GM19455 (cell line): ENCODE results near the gene SLC25A1.

ENCODE experiments used
- ATAC-seq: cut with Tn5 transposase; IDR thresholded peaks from one replicate; pipeline ENCODE4 v1.9.1; 2021; ENCODE audit not compliant: unreplicated experiment

SLC25A1 gene

DNA sequence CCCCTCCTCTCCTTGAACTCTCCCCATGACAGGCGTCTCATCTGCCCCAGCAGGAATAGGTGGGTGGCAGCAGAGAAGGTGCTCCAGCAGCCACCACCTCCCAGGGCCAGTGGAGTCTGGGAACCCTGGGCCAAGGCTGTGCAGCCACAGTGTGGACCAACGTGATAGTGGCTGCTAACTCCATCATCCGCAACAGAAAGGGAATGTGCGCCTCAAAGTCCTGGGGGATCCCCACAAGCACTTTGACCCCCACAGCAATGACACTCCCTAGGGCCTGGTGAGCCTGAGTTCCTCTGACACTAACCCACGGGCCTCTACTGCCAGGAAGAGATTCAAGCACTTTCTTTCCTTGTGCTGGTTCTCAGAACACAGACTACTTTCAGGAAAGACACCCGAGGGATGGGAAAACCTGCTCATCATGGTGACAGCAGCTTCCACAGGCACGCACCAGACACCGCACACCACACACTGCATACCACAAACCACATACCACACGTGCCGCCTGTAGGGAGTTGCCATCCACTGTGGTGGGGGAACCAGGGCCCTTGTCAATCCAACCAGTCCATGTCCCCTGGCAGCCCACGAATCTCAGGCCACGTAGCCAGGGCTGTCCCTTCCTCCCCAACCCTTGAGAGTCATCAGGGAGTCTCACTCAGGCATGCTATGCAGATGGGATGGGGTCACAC is 3.4 kb upstream of the SLC25A1 start:
- ATAC-seq, result no peak

DNA sequence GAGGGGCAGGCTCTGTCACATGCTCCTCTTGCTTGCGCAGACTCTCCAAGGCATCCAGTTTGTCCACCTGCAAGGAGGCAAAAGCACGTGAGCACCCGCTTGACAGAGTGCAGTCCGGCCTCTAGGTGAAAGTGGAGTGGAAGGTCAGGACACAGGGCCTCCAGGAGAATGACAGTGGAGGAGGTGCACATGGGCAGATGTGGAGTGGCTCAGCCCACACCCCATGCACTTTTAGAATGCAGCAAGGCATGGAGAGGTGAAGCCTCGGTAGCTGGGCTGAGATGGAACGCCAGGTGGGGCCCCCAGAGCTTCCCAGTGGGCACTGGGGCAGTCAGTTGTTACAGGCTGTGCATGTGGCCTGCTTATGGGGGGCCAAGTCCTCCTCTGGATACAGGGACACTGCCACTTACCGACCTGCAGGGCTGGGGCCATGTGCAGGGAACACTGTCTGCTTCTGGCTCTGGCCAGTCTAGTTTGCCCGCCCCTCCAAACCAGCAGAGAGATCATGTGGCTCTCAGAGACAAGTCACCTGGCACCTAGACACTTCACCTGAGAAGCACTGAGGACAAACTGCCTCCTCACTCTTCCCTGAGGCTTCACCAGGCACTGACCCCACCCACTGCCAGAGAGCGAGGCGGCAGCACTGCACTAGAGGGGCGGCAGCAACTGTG is 2.3 kb upstream of the SLC25A1 start:
- ATAC-seq, result no peak

DNA sequence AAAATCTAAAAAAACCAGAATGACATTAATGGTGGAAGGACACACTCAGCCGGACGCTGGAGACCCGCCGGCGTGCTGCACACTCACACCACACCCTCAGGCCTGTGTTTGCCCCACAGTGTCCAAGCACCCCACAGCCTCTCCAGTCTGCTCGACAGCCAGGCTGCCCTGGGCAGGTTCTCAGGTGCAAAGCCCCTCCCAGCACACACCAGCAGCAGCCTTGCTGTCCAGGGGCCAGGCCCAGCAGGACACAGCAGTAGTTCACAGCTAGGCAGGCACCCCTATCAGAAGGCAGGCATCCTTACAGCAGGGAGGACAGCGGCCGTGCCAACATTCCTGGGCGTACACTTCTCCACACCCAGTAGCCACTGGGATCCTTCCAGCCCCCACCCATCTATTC is 1.7 kb upstream of the SLC25A1 start:
- ATAC-seq, result no peak

DNA sequence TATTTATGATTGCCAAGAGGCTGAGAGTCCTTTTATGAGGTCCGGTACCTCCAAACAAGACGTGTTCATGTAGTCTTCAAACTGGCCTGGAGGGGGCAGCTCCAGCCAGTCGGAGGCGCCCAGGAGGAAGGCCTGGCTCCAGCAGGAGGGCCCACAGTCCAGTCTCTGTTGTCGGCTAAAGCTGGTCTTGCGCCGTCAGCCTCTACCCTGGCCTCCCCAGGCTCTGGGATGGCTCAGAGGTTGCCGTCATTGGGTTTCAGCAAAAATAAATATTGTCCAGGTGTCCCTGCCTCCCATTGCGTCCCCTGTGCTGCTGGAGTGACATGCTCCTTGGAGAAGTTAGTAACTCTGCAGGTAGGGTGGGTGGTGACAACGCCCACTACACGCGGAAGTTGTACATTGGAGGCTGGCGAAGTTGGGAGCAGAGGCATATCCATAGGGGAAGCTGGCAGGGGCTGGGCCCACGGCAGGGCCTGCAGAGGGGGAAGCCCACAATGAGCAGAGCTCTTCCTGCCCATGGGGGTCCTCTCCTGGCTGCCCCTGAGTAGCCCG is 1.0 kb upstream of the SLC25A1 start:
- peak; percentile 32 for ATAC-seq

DNA sequence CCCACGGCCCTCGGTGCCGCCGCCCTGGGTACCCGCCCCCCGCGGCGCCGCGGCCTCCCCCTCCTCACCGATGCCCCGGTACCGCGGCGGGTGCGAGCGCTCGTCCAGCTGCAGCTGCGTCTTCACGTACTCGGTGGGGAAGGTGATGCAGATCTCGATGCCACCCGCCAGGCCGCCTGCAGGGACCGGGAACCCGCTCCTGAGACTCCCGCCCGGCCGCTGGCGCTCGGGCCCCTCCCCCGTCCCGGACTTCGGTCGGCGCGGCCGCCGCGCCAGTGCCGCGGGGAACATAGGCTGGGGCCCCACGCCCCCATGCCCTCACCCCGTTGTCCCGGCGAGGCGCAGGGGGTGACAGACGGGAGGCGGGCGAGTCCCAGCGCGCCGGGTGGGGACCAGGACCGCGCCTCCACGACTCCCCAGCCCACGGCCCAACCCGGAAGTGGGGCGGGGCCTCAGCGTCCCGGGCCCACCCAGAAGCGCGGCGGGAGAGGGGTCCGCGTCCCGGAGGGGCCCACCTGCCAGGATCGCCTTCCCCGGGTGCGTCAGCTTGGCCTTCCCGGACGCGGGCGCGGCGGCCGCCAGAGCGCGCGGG is 375 bp downstream of the SLC25A1 start:
- peak; percentile 40 for ATAC-seq

DNA sequence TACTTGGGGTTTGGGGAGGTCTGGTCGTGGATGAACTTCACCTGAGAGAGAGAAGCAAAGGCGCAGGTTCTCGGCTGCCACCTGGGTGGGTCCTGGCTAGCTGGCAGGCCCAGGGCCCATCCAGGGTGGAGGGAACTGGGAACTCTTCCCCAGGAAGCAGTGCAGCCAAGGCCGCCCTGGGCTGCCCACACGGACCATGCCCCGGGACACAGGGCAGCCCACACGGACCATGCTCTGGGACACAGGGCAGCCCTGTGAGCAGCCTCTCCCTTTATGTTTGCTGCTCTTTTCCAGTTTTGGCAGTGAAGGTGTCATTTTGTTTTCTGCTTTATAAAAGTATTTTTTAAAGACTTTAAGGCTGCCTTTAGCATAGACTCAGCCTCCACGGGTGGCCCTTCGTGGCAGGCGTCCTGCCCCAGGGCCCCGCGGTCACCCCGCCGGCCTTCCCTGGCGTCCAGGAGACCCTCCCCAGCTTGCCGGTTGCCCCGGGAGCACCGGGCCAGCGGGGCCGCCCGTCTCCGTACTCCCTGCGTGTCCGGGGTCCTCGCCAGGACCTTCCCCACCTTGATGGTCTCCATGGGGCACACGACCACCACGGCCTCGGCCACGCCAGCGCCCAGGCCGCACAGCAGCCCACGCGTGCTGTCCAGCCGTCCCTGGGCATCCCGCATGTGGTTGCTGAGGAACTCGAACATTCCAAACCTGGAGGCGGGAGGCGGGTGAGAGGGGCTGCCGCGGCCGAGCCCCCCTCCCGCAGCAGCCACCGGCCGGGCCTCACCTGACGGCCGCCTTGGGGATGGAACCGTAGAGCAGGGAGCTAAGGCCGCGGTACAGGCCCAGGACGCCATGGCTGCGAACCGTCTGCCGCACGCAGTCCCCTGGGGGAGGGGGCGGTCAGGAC is 1.1 kb downstream of the SLC25A1 start:
- ATAC-seq, result no peak

DNA sequence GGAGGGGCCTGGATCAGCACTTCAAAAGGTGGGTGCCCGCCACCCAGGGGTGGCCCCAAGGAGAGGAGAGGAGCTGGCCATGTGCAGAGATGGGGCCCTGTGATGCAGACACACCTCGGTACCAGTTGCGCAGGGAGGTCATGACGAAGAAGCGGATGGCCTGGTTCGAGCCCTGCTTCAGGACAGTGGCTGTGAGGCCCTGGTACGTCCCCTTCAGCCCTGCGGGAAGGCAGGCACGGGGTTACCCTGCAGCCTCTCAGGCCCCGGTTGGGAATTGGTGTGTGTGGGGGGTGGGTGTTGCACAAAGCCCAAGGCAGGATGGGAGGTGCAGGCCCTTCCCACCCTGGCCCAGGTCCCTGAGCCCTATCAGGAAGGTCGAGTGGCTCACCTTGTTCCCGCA is 1.8 kb downstream of the SLC25A1 start:
- ATAC-seq, result no peak

DNA sequence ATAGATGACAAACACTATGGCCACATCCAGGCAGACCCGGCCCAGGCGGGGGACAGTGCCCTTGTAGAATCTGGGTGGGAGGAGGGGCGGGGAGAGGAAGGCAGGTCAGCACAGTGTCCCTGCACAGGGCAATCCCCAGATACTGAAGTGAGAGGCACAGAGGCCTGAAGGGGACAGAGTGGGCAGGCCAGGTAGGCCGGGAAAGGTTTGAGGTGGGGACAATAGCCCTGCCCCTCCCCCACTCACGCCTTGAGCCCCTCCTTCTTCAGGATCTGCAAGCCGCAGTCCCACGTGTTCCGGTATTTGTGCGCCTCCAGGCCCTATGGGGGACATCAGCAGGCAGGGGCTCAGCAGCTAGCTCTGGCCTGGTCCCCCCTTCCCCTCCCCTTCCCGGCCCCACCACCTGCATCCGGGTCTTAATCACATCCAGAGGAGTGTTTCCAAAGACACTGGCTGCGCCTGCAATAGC is 2.3 kb downstream of the SLC25A1 start:
- no peak for ATAC-seq

DNA sequence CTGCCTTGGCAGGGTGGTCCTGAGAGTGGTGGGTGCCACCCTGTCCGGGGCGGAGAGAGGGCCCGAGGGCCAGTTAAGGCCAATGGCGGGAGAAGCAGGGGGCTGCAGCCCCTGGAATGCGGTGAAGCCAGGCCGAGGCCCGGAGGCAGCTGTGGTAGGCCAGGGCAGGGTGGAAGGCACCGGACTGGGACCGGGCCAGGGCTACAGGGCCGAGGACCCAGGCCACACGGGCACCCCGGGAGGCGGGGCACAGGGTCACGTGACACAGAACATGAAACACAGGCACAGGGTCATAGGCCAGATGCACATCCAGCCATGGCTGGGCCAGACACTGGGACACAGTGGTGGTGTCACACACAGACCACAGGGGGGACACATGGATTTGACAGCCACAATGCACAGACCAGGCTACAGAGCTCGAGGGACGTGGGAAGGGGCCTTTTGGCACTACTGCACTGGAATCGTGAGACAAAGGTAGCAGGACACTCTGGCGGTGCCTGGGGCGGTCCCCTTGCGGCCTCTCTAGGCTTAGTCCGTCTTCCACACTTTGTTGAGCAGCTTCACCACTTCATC is 2.8 kb downstream of the SLC25A1 start:
- no peak for ATAC-seq

DNA sequence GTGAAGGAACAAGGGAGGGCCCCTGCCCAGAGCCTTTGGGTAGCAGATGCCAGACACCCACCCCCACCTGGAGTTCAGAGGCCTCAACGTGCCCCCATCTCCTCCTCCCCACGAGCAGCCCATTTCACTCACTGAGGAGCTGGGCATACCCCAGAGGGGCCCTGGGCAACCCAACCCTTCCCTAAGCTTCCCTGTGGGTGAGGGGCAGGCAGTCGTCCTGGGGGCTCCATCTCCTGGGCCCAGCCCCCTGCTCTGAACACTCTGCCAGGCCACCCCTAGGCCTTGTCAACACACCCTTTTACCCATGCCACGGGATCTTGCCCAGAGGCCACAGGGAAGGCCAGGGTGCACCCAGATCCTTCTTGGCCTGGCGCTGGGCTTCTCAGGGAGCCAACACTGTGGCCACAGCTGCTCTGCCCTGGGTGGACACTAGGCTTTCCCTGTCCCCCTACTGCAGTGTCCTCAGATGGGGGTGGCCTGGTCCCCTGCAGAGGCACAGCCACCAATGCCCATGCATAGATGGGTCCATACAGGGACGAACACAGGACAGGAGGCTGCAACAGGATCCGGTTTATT is 3.4 kb downstream of the SLC25A1 start:
- no peak for ATAC-seq

DNA sequence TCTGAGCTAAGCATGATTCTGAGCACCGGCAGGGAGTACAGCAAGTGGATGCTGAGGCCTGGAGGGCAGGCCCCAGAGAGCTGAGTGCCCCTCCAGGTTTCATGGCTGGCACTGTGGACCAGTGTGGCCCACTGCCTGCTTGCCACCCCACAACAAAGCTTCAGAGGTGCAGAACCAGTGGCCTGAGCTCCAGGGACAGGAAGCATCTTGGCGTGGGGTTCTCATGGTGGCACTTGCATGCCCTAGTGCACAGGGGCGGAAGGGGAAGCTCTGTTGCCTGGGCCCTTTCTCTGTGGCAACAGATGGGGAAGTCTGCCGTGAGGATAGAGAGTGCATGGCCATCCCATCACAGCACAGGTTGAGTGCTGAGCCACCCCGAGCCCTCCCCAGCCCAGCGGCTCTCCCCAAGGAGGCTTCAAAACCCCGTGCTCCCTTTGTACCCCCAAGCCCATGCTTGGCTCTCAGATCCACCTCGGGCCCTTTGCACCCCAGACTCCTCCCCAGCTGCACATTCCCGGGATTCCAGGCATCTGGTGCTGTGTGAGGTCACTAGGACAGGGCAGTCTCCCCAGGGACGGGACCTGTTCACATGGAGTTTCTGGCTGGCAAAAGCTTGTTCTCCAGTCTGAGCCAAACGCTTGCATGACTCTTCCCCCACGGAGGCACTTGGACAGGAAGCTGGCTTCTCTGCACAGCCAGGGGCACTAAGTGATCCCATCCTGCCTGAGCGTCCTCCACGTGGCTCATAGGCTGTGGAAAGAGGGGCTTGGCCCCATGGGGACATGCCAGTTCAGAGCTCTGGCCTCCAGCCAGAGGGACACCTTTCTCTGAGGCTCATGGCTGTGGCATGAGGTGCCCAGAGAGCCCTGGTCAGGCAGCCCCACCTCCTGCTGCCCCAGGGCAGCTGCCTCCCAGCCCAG is 4.2 kb downstream of the SLC25A1 start:
- no peak for ATAC-seq

DNA sequence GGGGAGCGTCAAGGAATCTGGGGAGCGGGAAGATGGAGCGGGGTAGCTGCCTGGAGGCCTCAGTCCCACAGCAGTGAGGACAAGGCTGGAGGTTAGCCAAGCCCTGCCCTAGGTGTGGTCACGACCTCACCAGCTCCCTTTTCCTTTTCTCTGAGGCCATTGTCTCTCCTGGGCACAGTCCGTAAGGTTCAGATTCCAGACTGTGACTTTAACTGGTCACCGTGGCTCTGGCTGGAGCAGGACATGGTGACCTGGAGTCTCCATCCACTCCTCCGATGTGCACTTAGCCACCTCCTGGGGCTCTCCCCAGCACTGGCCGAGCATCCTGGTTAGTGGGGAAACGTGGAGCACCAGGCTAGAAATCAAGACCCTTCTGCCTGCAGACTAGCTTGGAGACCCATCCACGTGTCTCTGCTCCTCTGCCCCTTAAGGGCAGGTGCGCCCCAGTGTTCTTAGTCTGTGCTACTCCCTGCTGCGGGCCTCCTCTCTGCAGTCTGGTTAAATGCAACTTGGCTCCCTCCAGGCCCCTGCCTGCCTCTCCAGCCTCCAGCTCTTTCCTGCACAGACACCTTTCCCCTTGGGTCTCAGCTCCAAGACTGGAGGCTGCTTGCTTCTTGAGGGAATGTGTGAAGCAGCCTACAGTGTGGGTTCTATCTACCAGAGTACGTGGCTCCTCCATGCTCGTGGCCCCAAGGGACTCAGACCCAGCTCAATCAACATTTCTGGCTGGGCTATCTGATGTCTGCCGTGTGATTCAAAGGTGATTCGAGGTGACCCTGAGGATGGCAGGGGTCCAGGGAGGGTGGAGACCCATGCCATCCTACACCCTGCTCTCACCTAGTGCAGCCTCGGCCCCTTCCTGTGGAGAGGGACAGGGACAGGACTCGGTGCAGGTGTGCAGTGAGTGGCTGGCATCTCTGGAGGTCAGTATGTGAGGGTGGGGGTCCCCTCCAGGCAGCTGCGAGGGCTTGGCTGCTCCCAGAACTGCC is 5.2 kb downstream of the SLC25A1 start:
- ATAC-seq, result no peak

DNA sequence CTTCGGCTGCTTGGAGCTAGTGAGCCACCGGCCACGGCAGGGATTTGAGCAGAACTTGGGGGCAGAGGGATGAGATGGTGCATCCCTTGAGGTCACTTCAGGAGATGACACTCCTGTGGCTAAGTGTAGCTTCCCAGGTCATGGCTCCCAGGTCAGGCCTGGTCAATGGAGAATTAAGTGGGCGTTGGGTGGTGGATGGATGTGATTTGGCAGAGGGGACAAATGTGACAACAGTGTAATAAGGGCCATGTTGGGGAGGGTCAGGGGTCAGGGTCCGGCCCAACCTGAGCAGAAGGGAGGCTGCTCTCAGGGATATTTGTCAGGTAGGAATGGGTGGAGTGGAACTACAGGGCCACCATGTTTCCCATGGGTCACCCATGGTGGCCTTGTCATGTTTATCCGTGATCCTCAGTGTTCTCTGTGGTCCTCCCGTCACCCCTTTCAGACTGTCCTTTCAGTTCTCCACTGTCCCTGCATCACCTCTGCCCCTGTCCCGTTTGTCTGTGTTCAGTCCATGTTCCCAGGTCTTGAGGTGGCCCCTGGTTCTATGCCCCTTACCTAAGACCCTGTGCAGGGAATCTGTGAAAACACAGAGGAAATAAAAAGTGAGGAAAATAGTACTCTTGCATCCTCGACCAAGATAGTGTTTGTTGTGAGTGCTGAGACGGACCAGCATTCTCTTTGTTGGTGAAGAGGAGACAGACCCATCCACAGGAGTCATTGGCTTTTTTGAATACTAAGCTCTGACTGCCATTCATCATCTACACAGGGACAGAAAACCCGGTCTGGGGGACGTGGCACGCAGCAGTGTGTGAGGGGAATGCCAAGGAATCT is 6.1 kb downstream of the SLC25A1 start:
- ATAC-seq, result no peak

DNA sequence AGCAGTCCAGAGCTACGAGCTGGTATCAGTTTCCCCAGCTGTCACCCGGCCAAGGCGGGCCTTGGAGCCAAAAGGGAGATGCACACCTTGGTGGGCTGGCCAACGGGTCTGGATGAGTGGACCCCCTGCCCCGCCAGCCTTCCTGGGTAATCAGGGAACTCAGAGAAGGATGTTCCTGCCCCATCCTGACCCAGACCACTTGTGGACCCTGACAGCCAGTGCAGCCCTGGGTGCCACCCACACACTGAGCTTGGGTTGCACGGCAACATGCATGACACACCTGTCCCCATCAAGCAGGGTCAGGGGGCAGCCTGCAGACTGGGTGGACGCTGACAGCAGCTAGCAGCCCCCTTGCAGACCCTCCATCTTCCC is 8.6 kb downstream of the SLC25A1 start:
- ATAC-seq, result no peak

DNA sequence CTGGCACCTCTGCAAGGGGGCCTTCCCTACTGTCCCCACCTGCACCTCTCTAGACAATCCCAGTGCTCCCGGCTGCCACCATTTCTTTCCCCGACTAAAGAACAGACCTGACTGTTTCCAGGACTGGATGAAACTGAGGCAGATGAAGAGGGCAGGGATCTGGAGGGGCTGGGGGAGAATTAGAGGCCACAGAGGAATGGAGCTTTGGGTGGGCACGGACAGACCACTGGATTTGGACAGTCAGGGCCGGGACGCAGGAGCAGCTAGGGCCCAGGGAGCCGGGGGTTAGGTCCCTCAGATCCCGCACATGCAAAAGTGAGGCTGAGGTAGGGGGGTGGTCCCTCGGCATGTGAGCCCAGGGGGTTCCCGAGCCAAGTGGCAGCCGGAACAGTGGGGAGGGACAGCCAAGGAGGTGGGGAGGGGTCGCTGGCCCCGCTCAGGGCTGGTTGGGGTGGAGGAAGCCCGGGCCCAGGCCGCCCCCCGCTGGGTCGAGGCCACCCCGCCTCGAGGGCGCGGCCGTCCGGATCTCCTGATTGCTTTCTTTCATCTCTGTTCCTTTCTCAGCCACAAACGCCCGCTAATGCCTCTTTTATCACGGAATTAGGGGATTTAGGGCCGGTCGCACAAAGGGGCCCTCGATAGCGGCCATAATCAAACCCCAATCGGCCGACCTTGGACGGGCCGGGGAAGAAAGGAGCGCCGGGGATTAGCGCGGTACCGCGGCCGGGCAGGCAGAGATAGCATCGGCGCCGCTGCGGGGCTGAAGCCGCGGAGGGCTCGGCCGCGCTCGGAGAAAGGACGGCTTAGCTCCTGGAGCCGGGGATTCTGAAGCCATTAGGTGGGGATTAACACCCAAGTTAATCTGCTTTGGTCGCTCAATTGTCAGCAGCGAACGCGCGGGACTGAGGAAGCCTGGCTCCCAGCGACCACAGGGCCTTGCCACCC is 9.3 kb downstream of the SLC25A1 start:
- no peak for ATAC-seq
